ENCODE results near the gene TNS2. TPM values are rescaled to one million over a fixed set of nuclear protein-coding genes. Genes with fewer than 3 reads are reported as not detected.

TNS2 gene
- total and polyA plus RNA-seq, 2 of the 13 experiments (the other 11 are each of a cell fraction or from before 2014, with no cell fraction given), result 8.9 to 20.4 TPM

DNA sequence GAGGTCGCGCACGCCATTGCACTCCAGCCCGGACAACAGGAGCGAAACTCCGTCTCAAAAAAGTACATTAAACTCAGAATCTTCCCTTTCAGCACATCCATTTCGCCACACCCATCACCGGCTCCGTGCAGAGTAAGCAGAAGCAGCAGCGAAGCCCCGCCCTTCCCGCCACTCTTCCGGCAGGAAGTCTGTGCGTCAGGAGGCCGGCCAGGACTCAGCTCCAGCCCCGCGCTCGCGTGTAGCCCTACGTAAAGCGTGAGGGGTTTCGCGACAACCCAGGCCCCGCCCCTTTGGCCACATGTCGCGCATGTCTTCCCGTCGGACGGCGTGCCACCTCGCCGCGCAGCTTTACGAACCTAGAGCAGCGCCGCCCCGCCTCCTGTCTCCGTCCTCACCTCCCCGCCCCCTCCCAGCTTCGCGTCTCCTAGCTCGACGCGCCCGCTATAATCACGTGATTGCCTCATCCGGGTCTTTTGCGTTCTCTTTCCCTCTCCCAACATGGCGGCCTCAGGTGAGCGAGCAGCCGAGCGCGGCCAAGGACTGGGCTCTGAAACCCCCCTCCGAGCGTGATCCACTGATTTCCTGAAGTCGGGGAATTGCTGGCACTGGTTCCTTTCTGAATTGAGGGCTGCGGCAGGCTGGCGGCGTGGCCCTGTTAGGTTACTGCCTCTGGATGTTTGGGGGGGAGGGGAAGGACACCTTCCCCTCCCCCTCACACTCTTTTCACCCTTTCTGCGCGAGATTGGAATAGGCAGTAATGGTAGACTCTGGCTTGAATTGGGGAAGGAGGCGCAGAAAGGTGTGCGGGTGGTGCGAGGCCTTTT lies 43.7 kb upstream of the TNS2 start, which contains the start of gene EIF4B (continued):
- TF ChIP-seq, protein P1, sequence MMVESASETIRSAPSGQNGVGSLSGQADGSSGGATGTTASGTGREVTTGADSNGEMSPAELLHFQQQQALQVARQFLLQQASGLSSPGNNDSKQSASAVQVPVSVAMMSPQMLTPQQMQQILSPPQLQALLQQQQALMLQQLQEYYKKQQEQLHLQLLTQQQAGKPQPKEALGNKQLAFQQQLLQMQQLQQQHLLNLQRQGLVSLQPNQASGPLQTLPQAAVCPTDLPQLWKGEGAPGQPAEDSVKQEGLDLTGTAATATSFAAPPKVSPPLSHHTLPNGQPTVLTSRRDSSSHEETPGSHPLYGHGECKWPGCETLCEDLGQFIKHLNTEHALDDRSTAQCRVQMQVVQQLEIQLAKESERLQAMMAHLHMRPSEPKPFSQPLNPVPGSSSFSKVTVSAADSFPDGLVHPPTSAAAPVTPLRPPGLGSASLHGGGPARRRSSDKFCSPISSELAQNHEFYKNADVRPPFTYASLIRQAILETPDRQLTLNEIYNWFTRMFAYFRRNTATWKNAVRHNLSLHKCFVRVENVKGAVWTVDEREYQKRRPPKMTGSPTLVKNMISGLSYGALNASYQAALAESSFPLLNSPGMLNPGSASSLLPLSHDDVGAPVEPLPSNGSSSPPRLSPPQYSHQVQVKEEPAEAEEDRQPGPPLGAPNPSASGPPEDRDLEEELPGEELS (CRISPR knock-in tag; IDR thresholded peaks at IDR 0.05), result peak; percentile 70
- TF ChIP-seq ZNF33A (CRISPR knock-in tag; IDR thresholded peaks at IDR 0.05; ENCODE audit: borderline replicate concordance) (no peak), RFX5 (IDR thresholded peaks at IDR 0.05; ENCODE audit: low read depth, low read length) (no peak), NCOR1 (IDR thresholded peaks at IDR 0.05; ENCODE audit: borderline replicate concordance, low read length) (no peak; the same call in 1 of the 2 replicates), ZSCAN31 (CRISPR knock-in tag; IDR thresholded peaks at IDR 0.05; ENCODE audit: low read depth) (peak; percentile 45; the same call in 1 of the 2 replicates), CHD4 (IDR thresholded peaks at IDR 0.05; ENCODE audit: borderline replicate concordance, low read length) (no peak), NFIB (CRISPR knock-in tag; IDR thresholded peaks at IDR 0.05; ENCODE audit: borderline replicate concordance) (no peak), REL (CRISPR knock-in tag; conservative IDR thresholded peaks at IDR 0.05) (no peak), EED (CRISPR knock-in tag; IDR thresholded peaks at IDR 0.05) (no peak), MEIS2 (CRISPR knock-in tag; IDR thresholded peaks at IDR 0.05) (peak; percentile 20; the same call in 1 of the 2 replicates), HOXA5 (CRISPR knock-in tag; IDR thresholded peaks at IDR 0.05) (no peak), ZNF839 (CRISPR knock-in tag; IDR thresholded peaks at IDR 0.05; ENCODE audit: borderline replicate concordance) (no peak), CHD2 (IDR thresholded peaks at IDR 0.05; ENCODE audit: low read depth, low read length) (no peak), ZFP36 (IDR thresholded peaks at IDR 0.05; ENCODE audit: borderline replicate concordance, low read depth, low read length, partially characterized antibody) (no peak), SAFB2 (CRISPR knock-in tag; IDR thresholded peaks at IDR 0.05; ENCODE audit: borderline replicate concordance, low read depth) (no peak; the same call in 1 of the 2 replicates), RFXANK (CRISPR knock-in tag; IDR thresholded peaks at IDR 0.05) (no peak; the same call in 1 of the 2 replicates), PRPF4 (IDR thresholded peaks at IDR 0.05; ENCODE audit: low read depth, low read length, poor library complexity, severe bottlenecking) (peak; percentile 100), MYC (CRISPR knock-in tag; IDR thresholded peaks at IDR 0.05; ENCODE audit: borderline replicate concordance) (peak; percentile 92), ONECUT2 (CRISPR knock-in tag; IDR thresholded peaks at IDR 0.05) (no peak; the same call in 1 of the 2 replicates), ZC3H4 (CRISPR knock-in tag; IDR thresholded peaks at IDR 0.05; ENCODE audit: borderline replicate concordance) (0 out of 2 replicates have a peak, but pooled peaks have one; percentile 43)
- TF ChIP-seq, protein P2, sequence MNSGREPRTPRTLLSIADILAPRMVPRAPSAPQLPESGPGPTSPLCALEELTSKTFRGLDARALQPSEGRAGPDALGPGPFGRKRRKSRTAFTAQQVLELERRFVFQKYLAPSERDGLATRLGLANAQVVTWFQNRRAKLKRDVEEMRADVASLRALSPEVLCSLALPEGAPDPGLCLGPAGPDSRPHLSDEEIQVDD (CRISPR knock-in tag; IDR thresholded peaks at IDR 0.05; ENCODE audit: borderline replicate concordance), result 0 out of 2 replicates have a peak, but pooled peaks have one; percentile 23
- TF ChIP-seq, protein P3, sequence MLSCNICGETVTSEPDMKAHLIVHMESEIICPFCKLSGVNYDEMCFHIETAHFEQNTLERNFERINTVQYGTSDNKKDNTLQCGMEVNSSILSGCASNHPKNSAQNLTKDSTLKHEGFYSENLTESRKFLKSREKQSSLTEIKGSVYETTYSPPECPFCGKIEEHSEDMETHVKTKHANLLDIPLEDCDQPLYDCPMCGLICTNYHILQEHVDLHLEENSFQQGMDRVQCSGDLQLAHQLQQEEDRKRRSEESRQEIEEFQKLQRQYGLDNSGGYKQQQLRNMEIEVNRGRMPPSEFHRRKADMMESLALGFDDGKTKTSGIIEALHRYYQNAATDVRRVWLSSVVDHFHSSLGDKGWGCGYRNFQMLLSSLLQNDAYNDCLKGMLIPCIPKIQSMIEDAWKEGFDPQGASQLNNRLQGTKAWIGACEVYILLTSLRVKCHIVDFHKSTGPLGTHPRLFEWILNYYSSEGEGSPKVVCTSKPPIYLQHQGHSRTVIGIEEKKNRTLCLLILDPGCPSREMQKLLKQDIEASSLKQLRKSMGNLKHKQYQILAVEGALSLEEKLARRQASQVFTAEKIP (CRISPR knock-in tag; IDR thresholded peaks at IDR 0.05; ENCODE audit: borderline replicate concordance), result no peak

Data from HepG2 (cell line).